HCT116 (cell line): ENCODE data around the gene TNIK. TPM values are rescaled to one million over a fixed set of nuclear protein-coding genes. Genes with fewer than 3 reads are reported as not detected.

Experiments
- ATAC-seq: fragments of 200-7000 bp; cut with Tn5 transposase; 2 replicates; pipeline ENCODE4 v1.9.1; 2020; ENCODE audit warnings: mild to moderate bottlenecking, moderate library complexity
- BruUV-seq: library from RNA; stranded (reverse); fragments of 400-500 nt; replicated peaks from 2 replicates; lab custom pipeline; 2021; lab: Mats Ljungman, UMichigan
- CTCF ChIA-PET: fragments of 300-600 bp; sonication (Branson Sonifier 250); formaldehyde crosslinking; loops from one replicate; lab custom pipeline; 2021; ENCODE audit warnings: antibody characterized with exemption; lab: Charles Lee
- POLR2A ChIA-PET: fragments of 300-600, 350-600 bp; sonication (Branson Sonifier 250); formaldehyde crosslinking; loops from one replicate; lab custom pipeline; 2021; ENCODE audit warnings: antibody characterized with exemption; lab: Charles Lee
- RAD21 ChIA-PET, 2 experiments: fragments of 300-600 bp; sonication (Branson Sonifier 250); formaldehyde crosslinking; loops; one replicate each; lab custom pipeline; 2023; ENCODE audit warnings: low total read pairs in 2 of 2; ENCODE audit not compliant: uncharacterized antibody in 2 of 2, unreplicated experiment in 2 of 2, low non-redundant PET in 1 of 2; lab: Charles Lee
- DNase-seq: peaks from one replicate; pipeline ENCODE4 v3.0.0-alpha.2; 2010; ENCODE audit warnings: low read depth, low spot score
- H2AFZ ChIP-seq: fragments of 200-600 bp; shearing (Covaris generic), sonication (generic); 2 replicates; pipeline ENCODE4 v1.6.1; 2017; ENCODE audit warnings: low read depth, mixed run types, mixed read lengths, antibody characterized with exemption, low read length; ENCODE audit not compliant: poor library complexity, severe bottlenecking
- H3K27ac ChIP-seq: 2 replicates; pipeline ENCODE4 v1.5.1; 2012; ENCODE audit warnings: low read depth, low read length
- H3K27me3 ChIP-seq: fragments of 200-600 bp; sonication (generic); 2 replicates; pipeline ENCODE4 v1.6.1; 2016; ENCODE audit warnings: mixed run types, low read length, mixed read lengths; ENCODE audit not compliant: insufficient read depth
- H3K36me3 ChIP-seq, 2 experiments: fragments of 200-500 bp in 1 of 2; fragments of 200-600 bp in 1 of 2; sonication (Bioruptor generic) in 1 of 2; sonication (generic) in 1 of 2; 2 replicates each; pipeline versions ENCODE4 v1.5.1 to v1.6.1; 2014 to 2016; ENCODE audit warnings: low read length in 2 of 2, inconsistent platforms in 1 of 2, mixed read lengths in 1 of 2, mixed run types in 1 of 2; ENCODE audit not compliant: insufficient read depth in 2 of 2, control insufficient read depth in 1 of 2
- H3K4me1 ChIP-seq, 2 experiments: fragments of 200-600 bp in 1 of 2; sonication (generic) in 1 of 2; 2 replicates each; pipeline versions ENCODE4 v1.5.1 to v1.6.1; 2012 to 2017; ENCODE audit warnings: low read length in 2 of 2, inconsistent platforms in 1 of 2, mild to moderate bottlenecking in 1 of 2, mixed read lengths in 1 of 2, mixed run types in 1 of 2, moderate library complexity in 1 of 2; ENCODE audit not compliant: insufficient read depth in 2 of 2, control insufficient read depth in 1 of 2
- H3K4me2 ChIP-seq: fragments of 200-600 bp; sonication (generic); 2 replicates; pipeline ENCODE4 v1.6.1; 2017; ENCODE audit warnings: mixed run types, low read length, mixed read lengths
- H3K4me3 ChIP-seq, 2 experiments: fragments of 200-600 bp in 1 of 2; sonication (generic) in 1 of 2; replicated peaks in 1 of 2; 2 replicates each; pipeline ENCODE4 v1.5.1; 2011 to 2016; ENCODE audit warnings: low read length in 2 of 2, control low read depth in 1 of 2, low read depth in 1 of 2, mild to moderate bottlenecking in 1 of 2, mixed read lengths in 1 of 2, mixed run types in 1 of 2
- H3K79me2 ChIP-seq: fragments of 200-600 bp; sonication (generic); 2 replicates; pipeline ENCODE4 v1.6.1; 2017; ENCODE audit warnings: mild to moderate bottlenecking, mixed run types, low read length, moderate library complexity, mixed read lengths; ENCODE audit not compliant: insufficient read depth
- H3K9ac ChIP-seq: fragments of 200-600 bp; sonication (generic); 2 replicates; pipeline ENCODE4 v1.6.1; 2016; ENCODE audit warnings: low read length, mixed read lengths
- H3K9me2 ChIP-seq: fragments of 200-600 bp; sonication (generic), shearing (Covaris generic); 2 replicates; pipeline ENCODE4 v1.6.1; 2017; ENCODE audit warnings: mixed run types, mild to moderate bottlenecking, moderate library complexity; ENCODE audit not compliant: insufficient read depth
- H3K9me3 ChIP-seq, 2 experiments: fragments of 200-500 bp in 1 of 2; fragments of 200-600 bp in 1 of 2; sonication (Bioruptor generic) in 1 of 2; sonication (generic) in 1 of 2; 2 replicates each; pipeline ENCODE4 v1.6.1; 2014 to 2017; ENCODE audit warnings: low read length in 2 of 2, mixed read lengths in 2 of 2, inconsistent platforms in 1 of 2, low read depth in 1 of 2, mild to moderate bottlenecking in 1 of 2, mixed run types in 1 of 2, moderate library complexity in 1 of 2; ENCODE audit not compliant: control insufficient read depth in 1 of 2, insufficient read depth in 1 of 2
- H4K20me1 ChIP-seq: fragments of 200-600 bp; sonication (generic), shearing (Covaris generic); 2 replicates; pipeline ENCODE4 v1.6.1; 2017; ENCODE audit warnings: mixed run types, mild to moderate bottlenecking, moderate library complexity; ENCODE audit not compliant: insufficient read depth
- CEBPB ChIP-seq: IDR thresholded peaks from 2 replicates; pipeline ENCODE4 v1.6.1; 2012; ENCODE audit warnings: low read depth
- ELF1 ChIP-seq: IDR thresholded peaks from 2 replicates; pipeline ENCODE4 v1.6.1; 2012; ENCODE audit warnings: low read depth, borderline replicate concordance
- EZH2 ChIP-seq: fragments of 200-600 bp; sonication (generic); IDR thresholded peaks from 2 replicates; pipeline ENCODE4 v1.6.1; 2017; ENCODE audit warnings: antibody characterized with exemption, mixed run types
- EZH2phosphoT487 ChIP-seq: fragments of 200-600 bp; IDR thresholded peaks from 2 replicates; pipeline ENCODE4 v1.6.1; 2018; ENCODE audit warnings: antibody characterized with exemption, borderline replicate concordance
- FOSL1 ChIP-seq: IDR thresholded peaks from 2 replicates; pipeline ENCODE4 v1.6.1; 2012; ENCODE audit warnings: low read depth
- JUND ChIP-seq: IDR thresholded peaks from 2 replicates; pipeline ENCODE4 v1.6.1; 2012
- POLR2A ChIP-seq: IDR thresholded peaks from 2 replicates; pipeline ENCODE4 v1.7.0; 2011; ENCODE audit warnings: borderline replicate concordance; ENCODE audit not compliant: insufficient read depth, insufficient read length; ENCODE audit errors: extremely low read depth
- RAD21 ChIP-seq: IDR thresholded peaks from 2 replicates; pipeline ENCODE4 v1.6.1; 2012; ENCODE audit warnings: low read depth, mild to moderate bottlenecking
- REST ChIP-seq: IDR thresholded peaks from 2 replicates; pipeline ENCODE4 v1.6.1; 2012; ENCODE audit warnings: low read depth
- SRF ChIP-seq: IDR thresholded peaks from 2 replicates; pipeline ENCODE4 v1.6.1; 2012; ENCODE audit warnings: low read depth
- TCF7L2 ChIP-seq: IDR thresholded peaks from 2 replicates; pipeline ENCODE4 v1.7.0; 2011; ENCODE audit warnings: borderline replicate concordance, inconsistent platforms; ENCODE audit not compliant: insufficient read depth, insufficient read length; ENCODE audit errors: extremely low read depth
- ZBTB33 ChIP-seq: IDR thresholded peaks from 2 replicates; pipeline ENCODE4 v1.6.1; 2011; ENCODE audit warnings: mild to moderate bottlenecking, low read length, moderate library complexity; ENCODE audit not compliant: insufficient replicate concordance; ENCODE audit errors: extremely low read depth
- ZFX ChIP-seq: fragments of 450-650 bp; IDR thresholded peaks from 2 replicates; pipeline ENCODE4 v1.6.1; 2017
- ZNF274 ChIP-seq: fragments of 200-500 bp; sonication (Bioruptor generic); IDR thresholded peaks from 2 replicates; pipeline ENCODE4 v1.6.1; 2014; ENCODE audit warnings: mild to moderate bottlenecking, low read depth, low read length, inconsistent platforms
- intact Hi-C: fragments of 100-400 bp; cut with micrococcal nuclease; formaldehyde crosslinking; loops from 2 replicates; pipeline ENCODE4 v1.10.0; 2022
- total RNA-seq: library from RNA; stranded (reverse); gene quantifications from one replicate; pipeline ENCODE4 v1.2.1, GENCODE V29; 2021; ENCODE audit not compliant: unreplicated experiment
- TF ChIP-seq, protein P1 (sequence below): IDR thresholded peaks from 2 replicates; pipeline ENCODE4 v1.6.1; 2012
- TF ChIP-seq, protein P2 (sequence below): IDR thresholded peaks from 2 replicates; pipeline ENCODE4 v1.6.1; 2012

The TNIK gene
- total RNA-seq, 1 experiment from 2014 or later = 24.1 TPM

DNA sequence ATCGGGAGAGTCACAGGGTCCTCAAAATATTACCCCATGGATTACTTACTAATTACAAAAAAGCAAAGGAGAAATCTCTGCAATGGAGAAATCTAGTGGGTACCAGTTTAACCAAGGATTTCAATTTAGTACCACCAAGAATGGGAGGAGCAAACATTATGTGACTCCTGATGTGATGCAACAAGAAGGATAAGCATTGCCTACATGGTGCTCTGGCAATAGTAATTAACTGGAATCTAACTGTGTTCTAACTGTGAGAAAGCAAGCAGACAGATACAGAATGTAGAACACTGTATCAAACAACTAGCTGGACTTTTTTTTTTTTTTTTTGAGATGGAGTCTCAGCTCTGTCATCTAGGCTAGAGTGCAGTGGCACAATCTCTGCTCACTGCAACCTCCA is 159.2 kb downstream of the TNIK start:
- Histone ChIP-seq H3K4me2 (no peak overlapping the region), H3K27me3 (no peaks in the 10 kb centered on the region), H3K4me3 (no peak overlapping the region), H2AFZ (no peak overlapping the region), H3K9me3 (no peaks in the 10 kb centered on the region), H3K9ac (no peak overlapping the region), H3K27ac (no peak overlapping the region), H4K20me1 (no peaks in the 10 kb centered on the region), H3K9me2 (no peaks in the 10 kb centered on the region), H3K36me3 (no peaks in the 10 kb centered on the region), H3K4me1 (peaks cover 5 to 13% of the 10 kb centered on the region in 2 experiments; a peak in 3 of 4 replicates), H3K79me2 (no peaks in the 10 kb centered on the region)
- ChIA-PET CTCF (no interaction called here), POLR2A (no interaction called here), RAD21 (no interaction called here)
- TF ChIP-seq EZH2phosphoT487 (no peak), POLR2A (no peak), REST (no peak), EZH2 (no peak)
- no TSS peak for BruUV-seq
- ATAC-seq (no peak), DNase-seq (no peak)
- intact Hi-C loops = no loop called here

- Histone ChIP-seq H3K4me2 (no peak overlapping the region), H3K4me3 (no peak overlapping the region), H3K79me2 (no peaks in the 10 kb centered on the region), H3K9me3 (no peaks in the 10 kb centered on the region), H3K9ac (no peak overlapping the region), H3K36me3 (no peaks in the 10 kb centered on the region), H2AFZ (no peak overlapping the region), H4K20me1 (no peaks in the 10 kb centered on the region), H3K27ac (no peak overlapping the region), H3K27me3 (no peaks in the 10 kb centered on the region), H3K9me2 (no peaks in the 10 kb centered on the region), H3K4me1 (peaks cover 10 to 20% of the 10 kb centered on the region in 2 experiments; a peak in 3 of 4 replicates)
- intact Hi-C loops = no loop called here
- no peak for TF ChIP-seq EZH2phosphoT487
- TF ChIP-seq CEBPB = no peak
- no peak for TF ChIP-seq SRF
- TF ChIP-seq JUND = no peak
- TF ChIP-seq, protein P1, sequence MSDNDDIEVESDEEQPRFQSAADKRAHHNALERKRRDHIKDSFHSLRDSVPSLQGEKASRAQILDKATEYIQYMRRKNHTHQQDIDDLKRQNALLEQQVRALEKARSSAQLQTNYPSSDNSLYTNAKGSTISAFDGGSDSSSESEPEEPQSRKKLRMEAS = no peak
- TF ChIP-seq, protein P2, sequence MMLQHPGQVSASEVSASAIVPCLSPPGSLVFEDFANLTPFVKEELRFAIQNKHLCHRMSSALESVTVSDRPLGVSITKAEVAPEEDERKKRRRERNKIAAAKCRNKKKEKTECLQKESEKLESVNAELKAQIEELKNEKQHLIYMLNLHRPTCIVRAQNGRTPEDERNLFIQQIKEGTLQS = no peak
- no peak for TF ChIP-seq RAD21
- TF ChIP-seq ZFX = no peak
- no peak for TF ChIP-seq POLR2A
- TF ChIP-seq EZH2 = no peak
- TF ChIP-seq ELF1 = no peak
- no peak for TF ChIP-seq ZBTB33
- no peak for TF ChIP-seq TCF7L2
- no peak for TF ChIP-seq FOSL1
- no peak for TF ChIP-seq ZNF274
- BruUV-seq = no TSS peak
- POLR2A ChIA-PET = no interaction called here
- CTCF ChIA-PET = no interaction called here
- ATAC-seq (no peak), DNase-seq (no peak)
- RAD21 ChIA-PET = no interaction called here
Measured at GRCh38 chr3:171297951-171298350, 162.3 kb downstream of the TNIK start.
